Kidney epithelial cell (primary cell): ENCODE data around the gene CIB1. TPM values are rescaled to one million over a fixed set of nuclear protein-coding genes. Genes with fewer than 3 reads are reported as not detected.

Experiments
- DNase-seq: peaks from one replicate; pipeline ENCODE4 v3.0.0-alpha.2; 2010; ENCODE audit warnings: low read depth
- H3K27me3 ChIP-seq: 2 replicates; pipeline ENCODE4 v1.6.0; 2011; ENCODE audit warnings: low read length; ENCODE audit not compliant: control insufficient read depth, insufficient read depth
- H3K36me3 ChIP-seq: 2 replicates; pipeline ENCODE4 v1.5.1; 2011; ENCODE audit warnings: low read length; ENCODE audit not compliant: control insufficient read depth, insufficient read depth
- H3K4me3 ChIP-seq: 2 replicates; pipeline ENCODE4 v1.5.1; 2011; ENCODE audit warnings: low read depth, mild to moderate bottlenecking, control low read depth, low read length
- total RNA-seq: library from RNA; depleted of rRNA; stranded (reverse); fragments of >200 nt; gene quantifications from 2 replicates; pipeline ENCODE4 v1.2.3, GENCODE V29; 2015
- TF ChIP-seq, protein P1 (sequence below): IDR thresholded peaks from 2 replicates; pipeline ENCODE4 v1.5.1; 2011; ENCODE audit warnings: mild to moderate bottlenecking, moderate library complexity, low read length, control low read depth, inconsistent platforms; ENCODE audit not compliant: insufficient read depth, poor library complexity, severe bottlenecking

The CIB1 gene
- total RNA-seq, 1 donor from 2014 or later = 33.6 TPM

GRCh38 chr15:90227816-90228772, 5.6 kb downstream of the CIB1 start:
- DNase-seq = no peak
- Histone ChIP-seq H3K36me3 (peaks cover 6% of the 10 kb centered on the region), H3K4me3 (no peak overlapping the region), H3K27me3 (no peaks in the 10 kb centered on the region)
- TF ChIP-seq, protein P1, sequence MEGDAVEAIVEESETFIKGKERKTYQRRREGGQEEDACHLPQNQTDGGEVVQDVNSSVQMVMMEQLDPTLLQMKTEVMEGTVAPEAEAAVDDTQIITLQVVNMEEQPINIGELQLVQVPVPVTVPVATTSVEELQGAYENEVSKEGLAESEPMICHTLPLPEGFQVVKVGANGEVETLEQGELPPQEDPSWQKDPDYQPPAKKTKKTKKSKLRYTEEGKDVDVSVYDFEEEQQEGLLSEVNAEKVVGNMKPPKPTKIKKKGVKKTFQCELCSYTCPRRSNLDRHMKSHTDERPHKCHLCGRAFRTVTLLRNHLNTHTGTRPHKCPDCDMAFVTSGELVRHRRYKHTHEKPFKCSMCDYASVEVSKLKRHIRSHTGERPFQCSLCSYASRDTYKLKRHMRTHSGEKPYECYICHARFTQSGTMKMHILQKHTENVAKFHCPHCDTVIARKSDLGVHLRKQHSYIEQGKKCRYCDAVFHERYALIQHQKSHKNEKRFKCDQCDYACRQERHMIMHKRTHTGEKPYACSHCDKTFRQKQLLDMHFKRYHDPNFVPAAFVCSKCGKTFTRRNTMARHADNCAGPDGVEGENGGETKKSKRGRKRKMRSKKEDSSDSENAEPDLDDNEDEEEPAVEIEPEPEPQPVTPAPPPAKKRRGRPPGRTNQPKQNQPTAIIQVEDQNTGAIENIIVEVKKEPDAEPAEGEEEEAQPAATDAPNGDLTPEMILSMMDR = no peak

DNA sequence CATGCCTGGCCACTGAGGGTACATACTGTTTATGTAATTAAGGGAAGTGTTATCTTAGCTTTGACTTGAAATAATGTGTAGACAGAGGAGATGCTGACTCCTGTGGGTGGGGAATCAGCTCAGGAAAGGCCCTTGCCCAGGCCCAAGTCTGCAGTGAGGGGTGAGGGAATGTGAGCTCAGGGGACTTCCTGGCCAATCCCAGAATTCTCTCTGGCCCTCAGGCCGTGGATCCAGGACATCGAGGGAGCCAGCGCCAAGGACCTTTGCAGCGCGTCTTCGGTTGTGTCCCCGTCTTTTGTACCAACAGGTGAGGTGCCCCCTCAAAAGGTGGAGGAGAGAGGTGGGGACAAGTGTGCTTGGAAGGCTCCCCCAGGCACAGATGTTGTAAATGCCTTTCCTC, 6.4 kb downstream of the CIB1 start:
- DNase-seq = no peak
- H3K36me3 ChIP-seq = peaks cover 7% of the 10 kb centered on the region
- TF ChIP-seq, protein P1 = no peak
- no peaks in the 10 kb centered on the region for H3K27me3 ChIP-seq
- no peak overlapping the region for H3K4me3 ChIP-seq

DNA sequence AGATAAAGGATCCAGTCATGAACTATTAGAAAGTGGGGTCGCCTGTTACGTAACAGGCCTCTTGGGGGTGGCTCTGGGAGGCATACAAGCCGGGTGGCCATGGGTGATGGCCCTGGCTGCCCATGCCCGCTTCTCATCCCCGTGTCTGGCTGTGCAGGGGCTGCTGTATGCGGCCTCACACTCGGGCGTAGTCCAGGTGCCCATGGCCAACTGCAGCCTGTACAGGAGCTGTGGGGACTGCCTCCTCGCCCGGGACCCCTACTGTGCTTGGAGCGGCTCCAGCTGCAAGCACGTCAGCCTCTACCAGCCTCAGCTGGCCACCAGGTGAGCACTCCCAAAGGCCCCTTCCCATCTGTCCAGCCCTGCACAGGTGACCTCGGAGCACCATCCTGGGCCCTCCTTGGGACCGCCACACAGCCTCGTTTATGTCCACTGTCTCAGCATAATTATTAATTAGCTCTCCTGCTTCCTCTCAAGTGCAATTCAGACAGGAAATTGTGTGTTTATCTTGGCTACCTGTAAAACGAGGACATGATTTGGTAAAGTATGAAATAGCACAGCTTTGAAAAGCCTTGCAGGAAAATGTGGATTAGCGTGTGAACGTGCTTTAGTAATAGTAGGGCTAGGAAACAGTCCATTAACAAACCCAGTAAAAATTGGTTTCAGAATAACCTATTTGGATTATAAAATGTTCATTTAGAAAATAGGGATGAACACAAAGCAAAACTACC, 8.1 kb downstream of the CIB1 start:
- TF ChIP-seq, protein P1 = no peak
- no peak for DNase-seq
- no peaks in the 10 kb centered on the region for H3K27me3 ChIP-seq
- no peak overlapping the region for H3K4me3 ChIP-seq
- peaks cover 4% of the 10 kb centered on the region for H3K36me3 ChIP-seq

- Histone ChIP-seq H3K4me3 (no peak overlapping the region), H3K27me3 (no peaks in the 10 kb centered on the region), H3K36me3 (peaks cover 6% of the 10 kb centered on the region)
- DNase-seq = no peak
- TF ChIP-seq, protein P1 = no peak
Measured at GRCh38 chr15:90225047-90225446, 8.7 kb downstream of the CIB1 start.

- no peaks in the 10 kb centered on the region for H3K27me3 ChIP-seq
- TF ChIP-seq, protein P1 = no peak
- no peak overlapping the region for H3K4me3 ChIP-seq
- DNase-seq = no peak
- H3K36me3 ChIP-seq = peaks cover 6% of the 10 kb centered on the region
Measured at GRCh38 chr15:90223441-90224165, 10.1 kb downstream of the CIB1 start.
